ENCODE measurements around the gene ZNF407.
A peak's percentile ranks its signal among the peaks of the same experiment; 100 is the strongest.

ZNF407 gene

GRCh38 chr18:74731097-74731496 lies 133.4 kb downstream of the ZNF407 start:
- peak; percentile 39 for DNase-seq (ENCODE audit: low read depth)
- no peak for TF ChIP-seq CTCF (IDR thresholded peaks at IDR 0.05; ENCODE audit: control insufficient read depth, insufficient read depth, low read depth, low read length, missing control alignments)
- no peak overlapping the region for H3K4me3 ChIP-seq (ENCODE audit: control insufficient read depth, low read depth, low read length)

GRCh38 chr18:74732380-74732779 lies 134.7 kb downstream of the ZNF407 start:
- no peak for DNase-seq (ENCODE audit: low read depth)
- no peak for TF ChIP-seq CTCF (IDR thresholded peaks at IDR 0.05; ENCODE audit: control insufficient read depth, insufficient read depth, low read depth, low read length, missing control alignments)
- no peak overlapping the region for H3K4me3 ChIP-seq (ENCODE audit: control insufficient read depth, low read depth, low read length)

- no peak for TF ChIP-seq CTCF (IDR thresholded peaks at IDR 0.05; ENCODE audit: control insufficient read depth, insufficient read depth, low read depth, low read length, missing control alignments)
- H3K4me3 ChIP-seq (ENCODE audit: control insufficient read depth, low read depth, low read length), result no peak overlapping the region
- DNase-seq (ENCODE audit: low read depth), result no peak
Measured at GRCh38 chr18:74733598-74733997, 135.9 kb downstream of the ZNF407 start.

- no peak overlapping the region for H3K4me3 ChIP-seq (ENCODE audit: control insufficient read depth, low read depth, low read length)
- DNase-seq (ENCODE audit: low read depth), result no peak
- TF ChIP-seq CTCF (IDR thresholded peaks at IDR 0.05; ENCODE audit: control insufficient read depth, insufficient read depth, low read depth, low read length, missing control alignments), result no peak
Measured at GRCh38 chr18:74734013-74734444, 136.4 kb downstream of the ZNF407 start.

- DNase-seq (ENCODE audit: low read depth), result no peak
- no peak for TF ChIP-seq CTCF (IDR thresholded peaks at IDR 0.05; ENCODE audit: control insufficient read depth, insufficient read depth, low read depth, low read length, missing control alignments)
- H3K4me3 ChIP-seq (ENCODE audit: control insufficient read depth, low read depth, low read length), result no peak overlapping the region
Measured at GRCh38 chr18:74739926-74740325, 142.3 kb downstream of the ZNF407 start.

- no peak for DNase-seq (ENCODE audit: low read depth)
- no peak for TF ChIP-seq CTCF (IDR thresholded peaks at IDR 0.05; ENCODE audit: control insufficient read depth, insufficient read depth, low read depth, low read length, missing control alignments)
- H3K4me3 ChIP-seq (ENCODE audit: control insufficient read depth, low read depth, low read length), result no peak overlapping the region
Measured at GRCh38 chr18:74742573-74743243, 145.0 kb downstream of the ZNF407 start.
